ENCODE results near the gene TRIML1.

TRIML1 gene

GRCh38 chr4:188110741-188111471 is 28.3 kb upstream of the TRIML1 start:
- in situ Hi-C loops (cut with HindIII; ENCODE audit: low sequenced_read_pairs) = no loop called here
- no peak overlapping the region for H3K4me3 ChIP-seq (ENCODE audit: low read depth, low read length)
- DNase-seq (ENCODE audit: low read depth) = no peak
- TF ChIP-seq, protein P1, sequence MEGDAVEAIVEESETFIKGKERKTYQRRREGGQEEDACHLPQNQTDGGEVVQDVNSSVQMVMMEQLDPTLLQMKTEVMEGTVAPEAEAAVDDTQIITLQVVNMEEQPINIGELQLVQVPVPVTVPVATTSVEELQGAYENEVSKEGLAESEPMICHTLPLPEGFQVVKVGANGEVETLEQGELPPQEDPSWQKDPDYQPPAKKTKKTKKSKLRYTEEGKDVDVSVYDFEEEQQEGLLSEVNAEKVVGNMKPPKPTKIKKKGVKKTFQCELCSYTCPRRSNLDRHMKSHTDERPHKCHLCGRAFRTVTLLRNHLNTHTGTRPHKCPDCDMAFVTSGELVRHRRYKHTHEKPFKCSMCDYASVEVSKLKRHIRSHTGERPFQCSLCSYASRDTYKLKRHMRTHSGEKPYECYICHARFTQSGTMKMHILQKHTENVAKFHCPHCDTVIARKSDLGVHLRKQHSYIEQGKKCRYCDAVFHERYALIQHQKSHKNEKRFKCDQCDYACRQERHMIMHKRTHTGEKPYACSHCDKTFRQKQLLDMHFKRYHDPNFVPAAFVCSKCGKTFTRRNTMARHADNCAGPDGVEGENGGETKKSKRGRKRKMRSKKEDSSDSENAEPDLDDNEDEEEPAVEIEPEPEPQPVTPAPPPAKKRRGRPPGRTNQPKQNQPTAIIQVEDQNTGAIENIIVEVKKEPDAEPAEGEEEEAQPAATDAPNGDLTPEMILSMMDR (IDR thresholded peaks at IDR 0.05; ENCODE audit: low read depth, low read length, missing control alignments) = no peak

DNA sequence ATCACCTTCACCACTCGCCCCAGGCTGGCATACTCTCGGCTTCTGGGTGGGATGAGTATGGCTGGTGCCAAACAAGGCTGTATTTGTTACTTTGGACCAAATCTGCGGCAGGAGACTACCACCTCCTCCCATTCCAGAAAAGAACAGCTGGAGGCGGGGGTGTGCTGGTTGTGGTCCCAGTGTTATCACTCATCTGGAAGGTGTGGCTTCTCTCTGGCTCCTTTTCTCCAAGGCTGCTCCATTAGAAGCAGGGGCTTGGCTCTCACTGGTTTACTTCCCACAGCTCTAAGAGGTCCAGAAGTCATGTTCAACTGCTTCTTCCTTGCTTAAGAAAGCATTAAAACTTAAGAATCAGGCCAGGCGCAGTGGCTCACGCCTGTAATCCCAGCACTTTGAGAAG is 27.3 kb upstream of the TRIML1 start:
- H3K4me3 ChIP-seq (ENCODE audit: low read depth, low read length) = no peak overlapping the region
- TF ChIP-seq, protein P1 (IDR thresholded peaks at IDR 0.05; ENCODE audit: low read depth, low read length, missing control alignments) = no peak
- no peak for DNase-seq (ENCODE audit: low read depth)
- in situ Hi-C loops (cut with HindIII; ENCODE audit: low sequenced_read_pairs) = no loop called here

DNA sequence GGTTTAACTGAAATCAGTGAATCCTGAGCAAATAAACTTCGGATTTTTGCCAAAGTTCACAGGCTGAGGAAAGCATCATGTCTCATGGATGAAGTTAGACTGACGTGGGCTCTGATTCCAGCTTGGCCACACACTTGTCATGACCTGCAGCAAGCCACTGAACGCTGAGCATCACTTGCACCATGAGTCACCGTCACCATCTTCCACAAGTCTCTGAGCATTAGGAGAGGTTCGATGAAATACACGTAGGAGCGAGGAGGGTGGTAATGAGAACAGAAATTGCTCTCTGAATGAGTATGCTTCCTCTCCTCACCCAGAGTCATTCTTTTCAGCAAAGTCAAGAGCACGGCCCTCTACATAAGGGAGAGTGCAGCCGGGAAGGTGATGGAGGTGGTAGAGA is 26.1 kb upstream of the TRIML1 start:
- DNase-seq (ENCODE audit: low read depth) = no peak
- in situ Hi-C loops (cut with HindIII; ENCODE audit: low sequenced_read_pairs) = no loop called here
- TF ChIP-seq, protein P1 (IDR thresholded peaks at IDR 0.05; ENCODE audit: low read depth, low read length, missing control alignments) = no peak
- H3K4me3 ChIP-seq (ENCODE audit: low read depth, low read length) = no peak overlapping the region

DNA sequence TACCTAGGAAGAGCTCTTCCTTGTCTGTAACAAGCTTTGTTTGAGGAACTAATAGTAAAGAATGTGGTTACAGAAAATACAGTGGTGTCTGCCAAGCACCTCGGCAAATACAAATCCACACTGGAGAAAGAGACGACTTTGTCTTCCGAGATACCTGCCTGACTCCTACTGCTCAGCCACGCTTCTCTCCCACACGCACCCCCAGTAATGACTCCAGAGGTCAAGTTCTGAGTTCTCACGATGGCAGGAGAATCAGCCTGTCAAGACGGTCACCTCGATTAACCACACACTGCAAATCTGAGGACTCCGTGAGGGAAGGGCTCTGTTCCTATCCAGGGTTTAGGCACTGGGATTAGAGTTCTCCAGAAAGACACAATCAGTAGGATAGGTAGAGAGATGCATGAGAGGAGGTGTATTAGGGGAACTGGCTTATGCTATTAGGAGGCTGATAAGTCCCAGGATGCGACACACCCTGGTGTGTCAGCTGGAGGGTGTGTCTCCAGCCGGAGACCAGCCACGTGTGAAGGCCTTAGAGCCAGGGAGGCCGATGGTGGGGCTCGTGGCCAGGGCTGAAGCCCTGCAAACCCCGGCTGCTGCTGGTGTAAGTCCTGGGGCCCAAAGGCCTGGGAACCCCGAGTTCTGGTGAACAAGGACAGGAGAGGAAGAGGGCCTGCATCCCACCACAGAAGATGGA is 21.5 kb upstream of the TRIML1 start:
- no peak for DNase-seq (ENCODE audit: low read depth)
- in situ Hi-C loops (cut with HindIII; ENCODE audit: low sequenced_read_pairs) = no loop called here
- TF ChIP-seq, protein P1 (IDR thresholded peaks at IDR 0.05; ENCODE audit: low read depth, low read length, missing control alignments) = no peak
- H3K4me3 ChIP-seq (ENCODE audit: low read depth, low read length) = no peak overlapping the region

GRCh38 chr4:188121530-188121929 is 17.7 kb upstream of the TRIML1 start:
- TF ChIP-seq, protein P1 (IDR thresholded peaks at IDR 0.05; ENCODE audit: low read depth, low read length, missing control alignments) = no peak
- no peak overlapping the region for H3K4me3 ChIP-seq (ENCODE audit: low read depth, low read length)
- no peak for DNase-seq (ENCODE audit: low read depth)
- in situ Hi-C loops (cut with HindIII; ENCODE audit: low sequenced_read_pairs) = no loop called here

GRCh38 chr4:188127214-188127874 is 11.9 kb upstream of the TRIML1 start:
- TF ChIP-seq, protein P1 (IDR thresholded peaks at IDR 0.05; ENCODE audit: low read depth, low read length, missing control alignments) = no peak
- no peak overlapping the region for H3K4me3 ChIP-seq (ENCODE audit: low read depth, low read length)
- in situ Hi-C loops (cut with HindIII; ENCODE audit: low sequenced_read_pairs) = no loop called here
- no peak for DNase-seq (ENCODE audit: low read depth)

Measured in astrocyte of the cerebellum (primary cell).